Mucosa of descending colon (tissue), 3 donors: ENCODE data around the gene LCE3C. TPM values are rescaled to one million over a fixed set of nuclear protein-coding genes. Genes with fewer than 3 reads are reported as not detected.

Source experiments
- ATAC-seq: fragments of 200-7000 bp; cut with Tn5 transposase; one replicate; pipeline ENCODE4 v1.9.1; 2020; ENCODE audit warnings: mild to moderate bottlenecking, moderate library complexity
- DNase-seq, 3 donors: peaks; one replicate each; pipeline ENCODE4 v3.0.0-alpha.2; 2020
- H3K36me3 ChIP-seq: fragments of 200-600 bp; one replicate; pipeline ENCODE4 v1.8.0; 2021; ENCODE audit warnings: low read depth, mild to moderate bottlenecking
- H3K4me1 ChIP-seq: fragments of 200-600 bp; one replicate; pipeline ENCODE4 v1.8.0; 2021; ENCODE audit warnings: low read depth, mild to moderate bottlenecking
- H3K4me3 ChIP-seq: fragments of 200-600 bp; one replicate; pipeline ENCODE4 v1.8.0; 2021; ENCODE audit warnings: mild to moderate bottlenecking
- H3K9me3 ChIP-seq: fragments of 200-600 bp; one replicate; pipeline ENCODE4 v1.8.0; 2021; ENCODE audit warnings: mild to moderate bottlenecking
- intact Hi-C, 2 donors: fragments of 100-400 bp; cut with DNase I in 1 of 2; cut with micrococcal nuclease in 1 of 2; formaldehyde crosslinking; loops; one replicate each; pipeline versions ENCODE4 v1.11.0 to v1.11.1; 2022; cut with DNase I, micrococcal nuclease
- total RNA-seq, 3 donors: library from RNA; stranded (reverse); fragmentation: NEBNext Ultra II Directional in 2 of 3; extraction: Animal tissue kit (Norgen Biotek cat#: 25700) in 2 of 3; gene quantifications; one replicate each; pipeline versions ENCODE4 v1.2.1 to v1.2.4, GENCODE V29; 2021 to 2023
- TF ChIP-seq, protein P1 (sequence below): fragments of 200-600 bp; IDR thresholded peaks from one replicate; pipeline ENCODE4 v1.8.0; 2022; ENCODE audit warnings: antibody characterized with exemption, mild to moderate bottlenecking
- donor health status: DM: no; HTN: no; CAD: no; lungs with moderate emphysema.
- donor health status: DM: no; HTN: no; CAD: no.
- donor health status: DM: no; HTN: yes; CAD: no.

The LCE3C gene
- total RNA-seq, 3 donors from 2014 or later, result not detected

- DNase-seq, result no peak
- H3K9me3 ChIP-seq, result no peaks in the 10 kb centered on the region
- no peaks in the 10 kb centered on the region for H3K36me3 ChIP-seq
- H3K4me1 ChIP-seq, result no peaks in the 10 kb centered on the region
- H3K4me3 ChIP-seq, result no peak within 1 kb of the TSS
- TF ChIP-seq, protein P1, sequence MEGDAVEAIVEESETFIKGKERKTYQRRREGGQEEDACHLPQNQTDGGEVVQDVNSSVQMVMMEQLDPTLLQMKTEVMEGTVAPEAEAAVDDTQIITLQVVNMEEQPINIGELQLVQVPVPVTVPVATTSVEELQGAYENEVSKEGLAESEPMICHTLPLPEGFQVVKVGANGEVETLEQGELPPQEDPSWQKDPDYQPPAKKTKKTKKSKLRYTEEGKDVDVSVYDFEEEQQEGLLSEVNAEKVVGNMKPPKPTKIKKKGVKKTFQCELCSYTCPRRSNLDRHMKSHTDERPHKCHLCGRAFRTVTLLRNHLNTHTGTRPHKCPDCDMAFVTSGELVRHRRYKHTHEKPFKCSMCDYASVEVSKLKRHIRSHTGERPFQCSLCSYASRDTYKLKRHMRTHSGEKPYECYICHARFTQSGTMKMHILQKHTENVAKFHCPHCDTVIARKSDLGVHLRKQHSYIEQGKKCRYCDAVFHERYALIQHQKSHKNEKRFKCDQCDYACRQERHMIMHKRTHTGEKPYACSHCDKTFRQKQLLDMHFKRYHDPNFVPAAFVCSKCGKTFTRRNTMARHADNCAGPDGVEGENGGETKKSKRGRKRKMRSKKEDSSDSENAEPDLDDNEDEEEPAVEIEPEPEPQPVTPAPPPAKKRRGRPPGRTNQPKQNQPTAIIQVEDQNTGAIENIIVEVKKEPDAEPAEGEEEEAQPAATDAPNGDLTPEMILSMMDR, result no peak
- intact Hi-C loops, result no loop called here
- no peak for ATAC-seq
Measured at GRCh38 chr1:152580433-152580832, 19.6 kb upstream of the LCE3C start, which contains the start of gene LCE3D. TSS of gene LCE3D (minus strand) at chr1:152580516. CDS start at chr1:152579936, 580 bp downstream.

DNA sequence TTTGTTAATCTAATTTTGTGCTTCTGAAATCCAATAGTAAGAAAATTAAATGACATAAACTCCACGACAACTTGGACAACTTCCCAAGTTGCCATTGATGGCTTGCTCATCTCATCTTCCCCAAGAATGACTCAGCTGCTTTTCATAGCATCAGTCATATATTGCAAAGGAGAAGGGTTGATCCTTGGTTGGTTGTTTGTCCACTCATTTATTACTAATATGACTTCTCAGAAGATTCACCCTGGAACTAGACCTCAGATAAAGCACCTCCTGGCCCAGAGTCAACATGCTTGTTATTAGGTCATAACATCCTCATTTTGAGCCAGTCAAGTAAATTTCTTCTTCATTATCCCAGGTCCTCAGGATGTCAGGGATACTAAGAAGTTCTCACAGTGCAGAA lies 17.4 kb upstream of the LCE3C start:
- Histone ChIP-seq H3K36me3 (no peaks in the 10 kb centered on the region), H3K4me3 (no peak overlapping the region), H3K9me3 (no peaks in the 10 kb centered on the region), H3K4me1 (no peaks in the 10 kb centered on the region)
- TF ChIP-seq, protein P1, result no peak
- ATAC-seq, result no peak
- no peak for DNase-seq
- intact Hi-C loops, result no loop called here

DNA sequence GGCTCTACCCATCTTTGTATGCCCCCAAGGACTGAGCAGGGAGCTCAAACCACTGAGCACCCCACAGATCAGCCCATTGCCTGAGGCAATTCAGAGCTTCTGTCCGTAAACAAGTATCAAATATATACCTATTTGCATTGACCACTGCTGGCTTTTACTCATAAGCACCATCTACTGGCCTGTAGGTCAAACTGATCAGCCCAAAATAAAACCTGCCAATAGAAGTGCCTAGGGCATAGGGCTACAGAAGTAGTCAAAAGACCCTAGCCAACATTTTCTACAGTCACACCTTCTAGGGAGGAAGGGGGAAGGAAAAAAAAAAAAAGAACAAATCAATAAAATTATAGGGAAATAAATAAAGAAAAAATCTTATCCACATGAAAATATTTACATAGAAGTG lies 14.4 kb upstream of the LCE3C start:
- Histone ChIP-seq H3K9me3 (no peaks in the 10 kb centered on the region), H3K4me3 (no peak overlapping the region), H3K4me1 (no peaks in the 10 kb centered on the region), H3K36me3 (no peaks in the 10 kb centered on the region)
- TF ChIP-seq, protein P1, result no peak
- DNase-seq (no peak), ATAC-seq (no peak)
- intact Hi-C loops, result no loop called here

DNA sequence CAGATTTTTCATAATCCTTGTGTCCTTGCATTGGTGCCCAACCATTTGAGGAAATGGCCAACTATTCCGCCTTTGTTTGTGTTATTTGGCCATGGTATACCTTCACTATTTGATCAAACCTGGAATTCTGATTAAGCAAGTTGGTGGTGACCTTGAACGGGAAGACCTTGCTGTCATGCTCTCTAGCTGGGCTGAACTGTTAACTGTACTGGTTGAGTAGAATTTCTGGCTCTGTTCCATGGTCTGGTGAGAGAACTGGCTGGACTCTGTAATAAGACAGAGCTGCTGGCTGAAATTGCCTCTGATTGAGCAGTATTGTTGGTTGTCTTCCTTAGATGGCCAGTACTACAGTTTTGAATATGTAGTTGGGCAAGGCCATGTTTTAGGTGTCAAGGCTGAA lies 3.0 kb upstream of the LCE3C start:
- Histone ChIP-seq H3K4me1 (no peaks in the 10 kb centered on the region), H3K9me3 (no peaks in the 10 kb centered on the region), H3K4me3 (no peak overlapping the region), H3K36me3 (no peaks in the 10 kb centered on the region)
- ATAC-seq (no peak), DNase-seq (no peak)
- TF ChIP-seq, protein P1, result no peak
- intact Hi-C loops, result no loop called here

- TF ChIP-seq, protein P1, result no peak
- no peaks in the 10 kb centered on the region for H3K4me1 ChIP-seq
- DNase-seq (no peak), ATAC-seq (no peak)
- intact Hi-C loops, result no loop called here
- H3K9me3 ChIP-seq, result peaks cover 3% of the 10 kb centered on the region
- H3K36me3 ChIP-seq, result no peaks in the 10 kb centered on the region
- H3K4me3 ChIP-seq, result no peak within 1 kb of the TSS
Measured at GRCh38 chr1:152613511-152613910, 13.5 kb downstream of the LCE3C start, which contains the start of gene LCE3B. TSS of gene LCE3B (plus strand) at chr1:152613811. CDS start at chr1:152613811, 0 bp downstream.

DNA sequence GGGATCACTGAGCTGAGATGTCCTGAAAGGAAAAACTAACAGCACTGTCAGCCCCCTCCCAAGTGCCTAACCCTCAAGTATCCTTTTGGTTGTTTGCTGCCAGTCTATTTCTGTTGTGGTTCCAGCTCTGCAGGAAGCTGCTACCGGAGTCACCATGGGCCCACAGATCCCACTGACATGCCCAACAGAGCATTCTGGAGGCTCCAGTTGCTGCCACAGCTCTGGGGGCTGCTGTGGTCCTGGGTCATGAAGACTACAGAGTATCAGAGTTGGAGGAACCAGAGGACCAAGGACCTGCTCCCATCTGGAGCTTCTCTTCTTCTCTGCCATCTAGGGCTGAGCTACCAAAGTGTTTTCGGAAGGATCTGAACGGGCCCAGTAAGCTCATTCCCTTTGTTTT lies 22.0 kb downstream of the LCE3C start:
- Histone ChIP-seq H3K4me1 (no peaks in the 10 kb centered on the region), H3K36me3 (no peaks in the 10 kb centered on the region), H3K9me3 (peaks cover 13% of the 10 kb centered on the region), H3K4me3 (no peak overlapping the region)
- ATAC-seq, result no peak
- TF ChIP-seq, protein P1, result no peak
- no peak for DNase-seq
- intact Hi-C loops, result no loop called here
